T-cell (primary cell): ENCODE data around the gene MTMR6. TPM values are rescaled to one million over a fixed set of nuclear protein-coding genes. Genes with fewer than 3 reads are reported as not detected.

ENCODE experiments used
- ATAC-seq, 4 experiments: fragments of 200-7000 bp in 3 of 4; fragments of 150-1000 bp in 1 of 4; cut with Tn5 transposase; replicated peaks in 1 of 4; 1 replicate in 3 of 4; 2 replicates in 1 of 4; pipeline ENCODE4 v1.10.0; 2021; ENCODE audit warnings: moderate library complexity in 3 of 4, mild to moderate bottlenecking in 2 of 4, moderate number of reproducible peaks in 1 of 4
- CTCF ChIA-PET, 2 donors: fragments of 300-600 bp; sonication (Branson Sonifier 250); formaldehyde crosslinking; loops; one replicate each; lab custom pipeline; 2022; ENCODE audit warnings: antibody characterized with exemption in 2 of 2; lab: Charles Lee
- POLR2A ChIA-PET, 2 donors: fragments of 300-600 bp; sonication (Branson Sonifier 250); formaldehyde crosslinking; loops; one replicate each; lab custom pipeline; 2022; ENCODE audit warnings: antibody characterized with exemption in 2 of 2; lab: Charles Lee
- DNase-seq, 35 experiments: peaks; one replicate each; pipeline versions ENCODE4 v3.0.0 to v3.0.0-alpha.2; 2013 to 2023
- H3K27ac ChIP-seq: one replicate; pipeline ENCODE4 v1.5.1; 2013; ENCODE audit warnings: low read length
- H3K27me3 ChIP-seq, 2 experiments: replicated peaks in 1 of 2; 1 replicate in 1 of 2; 2 replicates in 1 of 2; pipeline versions ENCODE4 v1.6.1 to v1.7.0; 2013; ENCODE audit warnings: low read length in 1 of 2, mixed read lengths in 1 of 2; ENCODE audit not compliant: control insufficient read depth in 2 of 2, insufficient read depth in 2 of 2; ENCODE audit errors: extremely low read depth in 1 of 2
- H3K36me3 ChIP-seq, 2 donors: 1 replicate in 1 of 2; 2 replicates in 1 of 2; pipeline versions ENCODE4 v1.6.1 to v1.7.0; 2013; ENCODE audit warnings: low read length in 1 of 2; ENCODE audit not compliant: control insufficient read depth in 2 of 2, insufficient read depth in 1 of 2; ENCODE audit errors: extremely low read depth in 1 of 2
- H3K4me1 ChIP-seq, 2 experiments: 1 replicate in 1 of 2; 2 replicates in 1 of 2; pipeline versions ENCODE4 v1.6.1 to v1.7.0; 2013; ENCODE audit warnings: low read length in 2 of 2, mixed read lengths in 1 of 2; ENCODE audit not compliant: insufficient read depth in 2 of 2, control insufficient read depth in 1 of 2; ENCODE audit errors: extremely low read depth in 1 of 2
- H3K4me3 ChIP-seq, 2 donors: 1 replicate in 1 of 2; 2 replicates in 1 of 2; pipeline versions ENCODE4 v1.5.1 to v1.7.0; 2013; ENCODE audit warnings: mild to moderate bottlenecking in 2 of 2, low read length in 1 of 2, moderate library complexity in 1 of 2; ENCODE audit not compliant: control insufficient read depth in 1 of 2; ENCODE audit errors: extremely low read depth in 1 of 2
- H3K9me3 ChIP-seq: 2 replicates; pipeline ENCODE4 v1.7.0; 2013
- H3K27ac Mint-ChIP-seq, 2 donors: one replicate each; pipeline ENCODE4 v1.8.0; 2020 to 2021; ENCODE audit warnings: mild to moderate bottlenecking in 2 of 2, mixed read lengths in 2 of 2
- H3K27me3 Mint-ChIP-seq, 2 donors: one replicate each; pipeline ENCODE4 v1.8.0; 2021 to 2022; ENCODE audit warnings: mixed read lengths in 2 of 2
- H3K36me3 Mint-ChIP-seq: one replicate; pipeline ENCODE4 v1.8.0; 2021; ENCODE audit warnings: mixed read lengths
- H3K4me1 Mint-ChIP-seq, 3 donors: one replicate each; pipeline ENCODE4 v1.8.0; 2020 to 2022; ENCODE audit warnings: mixed read lengths in 3 of 3, mild to moderate bottlenecking in 1 of 3
- H3K4me3 Mint-ChIP-seq, 3 donors: one replicate each; pipeline ENCODE4 v1.8.0; 2020 to 2022; ENCODE audit warnings: mild to moderate bottlenecking in 3 of 3, mixed read lengths in 3 of 3, moderate library complexity in 3 of 3
- H3K9me3 Mint-ChIP-seq, 3 donors: one replicate each; pipeline ENCODE4 v1.8.0; 2020 to 2022; ENCODE audit warnings: mixed read lengths in 3 of 3
- WGBS: methylation state at CpG from one replicate; pipeline ENCODE4 v1.1.5; 2013; ENCODE audit warnings: missing lambda C conversion rate; ENCODE audit not compliant: insufficient coverage; 5-methylcytosine and 5-hydroxymethylcytosine counted together
- total RNA-seq, 35 experiments: library from RNA in 6 of 35; stranded (reverse) in 6 of 35; fragments of 120-200 nt in 1 of 35; gene quantifications; one replicate each; pipeline versions ENCODE4 v1.2.1 to v1.2.4 and lab custom pipeline; 2013 to 2026

Gene MTMR6
- total RNA-seq (10 to 100 TPM; 15.6 to 19.2 (median 16.3) TPM), total RNA-seq (lab: John Stamatoyannopoulos, UW) (67.0 to 222 (median 98.9) reads per million in 29 experiments)
- total RNA-seq (2013): 24.7 TPM

DNA sequence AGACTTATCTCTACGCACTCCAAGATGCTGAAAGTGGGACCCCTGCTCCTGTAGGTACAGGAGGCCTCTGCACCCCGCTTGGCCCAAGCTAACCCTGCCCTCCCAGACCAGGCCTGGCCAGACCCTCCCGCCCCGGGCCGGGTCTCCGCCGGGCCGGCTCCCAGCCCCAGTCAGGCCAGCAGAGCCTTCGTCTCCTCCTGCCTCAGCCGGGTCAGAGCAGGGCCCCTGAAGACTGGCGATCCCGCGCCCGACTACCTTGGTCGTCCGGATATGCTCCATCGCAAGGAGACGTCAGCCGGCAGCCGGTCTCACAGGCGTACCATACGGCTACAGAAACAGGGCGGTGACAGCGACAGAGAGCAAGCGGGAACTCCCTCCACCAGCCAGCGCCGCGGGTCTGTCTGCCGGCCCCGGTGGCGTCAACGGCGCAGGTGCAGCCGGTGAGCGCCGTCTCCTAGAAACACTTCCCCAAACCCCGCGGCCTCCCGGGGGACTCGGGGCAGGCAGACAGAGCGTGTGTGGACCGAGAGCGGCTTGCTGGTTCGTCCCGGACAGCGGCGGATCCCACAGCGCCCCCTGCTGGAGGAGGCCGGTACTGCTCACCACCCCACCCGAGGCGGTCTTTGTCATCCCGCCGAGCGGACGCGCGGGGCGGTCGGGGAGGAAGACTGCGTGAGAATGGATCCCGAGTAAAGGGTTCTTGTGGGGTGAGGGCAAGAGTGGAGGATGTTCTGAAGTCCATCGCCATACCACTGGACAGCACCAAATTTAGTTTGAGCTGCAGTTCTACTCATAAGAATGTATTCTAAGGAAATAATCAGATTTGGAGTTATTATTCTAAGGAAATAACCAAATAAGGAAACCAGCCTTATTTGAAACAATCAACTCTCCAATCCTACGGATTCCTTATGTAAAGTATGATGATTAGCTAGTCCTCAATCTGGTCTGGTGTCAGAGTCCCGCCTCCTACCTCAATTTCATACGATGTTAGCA, at the start of gene MTMR6:
MTMR6 (minus strand) TSS at position 520 of the 993 bp plus-strand sequence; CDS start at position 279, 241 bp downstream.
- peak within 1 kb of the TSS; percentile 88 to 100 (median 91) for H3K4me3 Mint-ChIP-seq
- DNase-seq (peak; percentile 81 to 96 (median 89)), ATAC-seq (peak; percentile 87 to 95 (median 90))
- peaks cover 42 to 57% (median 53%) of the 10 kb centered on the region in 3 donors for H3K4me1 Mint-ChIP-seq
- no peaks in the 10 kb centered on the region for H3K27me3 ChIP-seq
- peaks cover 15% of the 10 kb centered on the region for H3K36me3 Mint-ChIP-seq
- no peaks in the 10 kb centered on the region for H3K36me3 ChIP-seq
- H3K4me1 ChIP-seq: peaks cover 11 to 13% of the 10 kb centered on the region in 2 experiments
- ChIA-PET CTCF (interaction anchor here (0.5 to 3.3 kb wide), 8 partner anchors 10 to 30 kb away, joined by 3 to 13 read pairs (median 4); partner anchors contain the start of gene NUP58 (in 1 of the 2)), POLR2A (interaction anchor here (0.7 to 1.5 kb wide), 6 partner anchors 9 to 37 kb away, joined by 3 to 8 read pairs (median 4); no protein-coding TSS in a partner anchor)
- H3K27ac ChIP-seq: peak within 1 kb of the TSS; percentile 93
- no peaks in the 10 kb centered on the region for H3K9me3 ChIP-seq
- H3K9me3 Mint-ChIP-seq: no peaks in the 10 kb centered on the region
- H3K27ac Mint-ChIP-seq: peak within 1 kb of the TSS; percentile 86 to 95
- H3K27me3 Mint-ChIP-seq: peaks cover 0 to 9% of the 10 kb centered on the region in 2 donors
- peak within 1 kb of the TSS; percentile 91 to 94 for H3K4me3 ChIP-seq
- WGBS: under 1% methylated on average over 50 of the region's 65 CpGs

- no peak overlapping the region for H3K27ac Mint-ChIP-seq
- H3K9me3 ChIP-seq: no peaks in the 10 kb centered on the region
- no peaks in the 10 kb centered on the region for H3K9me3 Mint-ChIP-seq
- no peak overlapping the region for H3K4me3 ChIP-seq
- no peaks in the 10 kb centered on the region for H3K27me3 Mint-ChIP-seq
- H3K4me3 Mint-ChIP-seq: no peak overlapping the region
- no peak overlapping the region for H3K27ac ChIP-seq
- peaks cover 0 to 43% of the 10 kb centered on the region in 2 donors for H3K36me3 ChIP-seq
- no peaks in the 10 kb centered on the region for H3K27me3 ChIP-seq
- ChIA-PET CTCF (no interaction called here), POLR2A (no interaction called here)
- no peaks in the 10 kb centered on the region for H3K4me1 ChIP-seq
- no peak for ATAC-seq
- WGBS: no CpG with 5 or more reads among the region's 3 CpGs
- H3K4me1 Mint-ChIP-seq: peaks cover 0 to 8% (median 5%) of the 10 kb centered on the region in 3 donors
- H3K36me3 Mint-ChIP-seq: peaks cover 30% of the 10 kb centered on the region
- no peak for DNase-seq
Measured at GRCh38 chr13:25335856-25336255, 48.6 kb upstream of the MTMR6 start.

DNA sequence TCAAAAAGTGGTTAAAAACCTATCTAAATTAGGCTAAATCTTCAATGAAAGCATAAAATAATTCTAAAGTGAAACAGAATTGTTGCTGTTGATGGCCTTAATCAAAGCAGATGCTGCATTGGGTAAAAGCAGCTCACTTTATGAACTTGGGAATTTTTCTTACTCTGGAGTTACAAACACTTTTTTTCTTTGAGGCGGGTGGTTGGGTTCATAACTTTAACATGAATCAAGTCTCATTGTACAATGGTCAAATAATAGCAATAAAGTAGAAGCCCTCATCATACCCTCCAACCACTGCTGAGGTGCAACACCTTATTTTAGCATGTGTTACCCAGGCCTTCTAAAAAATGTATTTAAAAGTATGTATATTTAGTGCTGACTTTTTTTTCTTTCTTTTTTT, 43.3 kb upstream of the MTMR6 start:
- Mint-ChIP-seq H3K27ac (no peak overlapping the region), H3K4me1 (peaks cover 0 to 8% (median 5%) of the 10 kb centered on the region in 3 donors), H3K27me3 (no peaks in the 10 kb centered on the region), H3K4me3 (no peak overlapping the region), H3K9me3 (no peaks in the 10 kb centered on the region), H3K36me3 (peaks cover 47% of the 10 kb centered on the region)
- H3K4me1 ChIP-seq: no peaks in the 10 kb centered on the region
- no CpG with 5 or more reads among the region's 1 CpG for WGBS
- ChIA-PET POLR2A (no interaction called here), CTCF (no interaction called here)
- DNase-seq (no peak), ATAC-seq (no peak)
- H3K36me3 ChIP-seq: peaks cover 0 to 46% of the 10 kb centered on the region in 2 donors
- H3K9me3 ChIP-seq: no peaks in the 10 kb centered on the region
- no peaks in the 10 kb centered on the region for H3K27me3 ChIP-seq
- H3K27ac ChIP-seq: no peak overlapping the region
- no peak overlapping the region for H3K4me3 ChIP-seq

- ChIA-PET POLR2A (no interaction called here), CTCF (no interaction called here)
- Histone ChIP-seq H3K9me3 (no peaks in the 10 kb centered on the region), H3K36me3 (peaks cover 0 to 51% of the 10 kb centered on the region in 2 donors), H3K27me3 (no peaks in the 10 kb centered on the region), H3K4me3 (no peak overlapping the region), H3K27ac (no peak overlapping the region), H3K4me1 (no peaks in the 10 kb centered on the region)
- 100% methylated on average over 1 of the region's 4 CpGs for WGBS
- Mint-ChIP-seq H3K27ac (no peak overlapping the region), H3K9me3 (no peaks in the 10 kb centered on the region), H3K36me3 (peaks cover 52% of the 10 kb centered on the region), H3K4me1 (peaks cover 0 to 8% (median 5%) of the 10 kb centered on the region in 3 donors), H3K27me3 (no peaks in the 10 kb centered on the region), H3K4me3 (no peak overlapping the region)
- ATAC-seq (no peak), DNase-seq (no peak)
Measured at GRCh38 chr13:25329706-25330105, 42.4 kb upstream of the MTMR6 start.

- H3K27ac Mint-ChIP-seq: peak overlapping the region in 1 of 2 donors; percentile 2
- H3K4me3 Mint-ChIP-seq: no peak overlapping the region
- Histone ChIP-seq H3K27me3 (no peaks in the 10 kb centered on the region), H3K36me3 (peaks cover 2 to 50% of the 10 kb centered on the region in 2 donors), H3K27ac (no peak overlapping the region), H3K4me1 (no peaks in the 10 kb centered on the region), H3K9me3 (no peaks in the 10 kb centered on the region), H3K4me3 (no peak overlapping the region)
- no peaks in the 10 kb centered on the region for H3K4me1 Mint-ChIP-seq
- H3K36me3 Mint-ChIP-seq: peaks cover 31% of the 10 kb centered on the region
- no peak for DNase-seq
- POLR2A ChIA-PET: interaction anchor here (0.6 to 1.0 kb wide), 4 partner anchors 19 to 67 kb away, joined by 3 to 10 read pairs (median 4); no protein-coding TSS in a partner anchor
- H3K27me3 Mint-ChIP-seq: no peaks in the 10 kb centered on the region
- no peak for ATAC-seq
- no CpG with 5 or more reads among the region's 2 CpGs for WGBS
- H3K9me3 Mint-ChIP-seq: no peaks in the 10 kb centered on the region
- CTCF ChIA-PET: interaction anchor here in 1 of 2 donors (1.0 kb wide), 1 partner anchor 16 kb away, joined by 3 read pairs; no protein-coding TSS in a partner anchor
Measured at GRCh38 chr13:25324100-25324499, 36.8 kb upstream of the MTMR6 start.

DNA sequence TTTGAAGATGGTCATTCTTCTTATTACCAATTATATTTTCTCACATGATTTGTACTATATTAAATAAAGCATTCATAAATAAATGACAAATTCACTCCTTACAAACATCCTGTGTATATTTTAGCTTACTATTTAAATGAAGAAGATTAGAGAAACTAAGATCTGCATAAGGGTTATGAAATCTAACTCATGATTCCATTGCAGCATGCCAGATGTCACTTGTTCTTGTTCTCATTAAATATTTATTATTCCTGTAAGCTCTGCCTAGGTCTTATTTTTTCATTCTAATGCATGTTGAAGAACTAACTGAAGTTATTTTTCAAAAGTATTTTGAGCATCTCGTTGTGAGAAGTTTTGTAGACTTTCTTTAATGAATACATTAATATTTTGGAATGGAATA, 32.5 kb upstream of the MTMR6 start:
- Mint-ChIP-seq H3K36me3 (peaks cover 38% of the 10 kb centered on the region), H3K27ac (no peak overlapping the region), H3K4me1 (peaks cover 0 to 3% (median 0%) of the 10 kb centered on the region in 3 donors), H3K4me3 (no peak overlapping the region), H3K9me3 (no peaks in the 10 kb centered on the region), H3K27me3 (no peaks in the 10 kb centered on the region)
- no peak overlapping the region for H3K4me3 ChIP-seq
- no peaks in the 10 kb centered on the region for H3K27me3 ChIP-seq
- H3K27ac ChIP-seq: no peak overlapping the region
- H3K36me3 ChIP-seq: peaks cover 2 to 61% of the 10 kb centered on the region in 2 donors
- DNase-seq: no peak
- no peaks in the 10 kb centered on the region for H3K4me1 ChIP-seq
- H3K9me3 ChIP-seq: no peaks in the 10 kb centered on the region
- no peak for ATAC-seq
- ChIA-PET CTCF (no interaction called here), POLR2A (interaction anchor here in 1 of 2 donors (0.6 kb wide), 1 partner anchor 18 kb away, joined by 3 read pairs; no protein-coding TSS in a partner anchor)
- no CpG with 5 or more reads among the region's 1 CpG for WGBS
